A549 (cell line): ENCODE data around the gene WDHD1.

Experiments used
- ESRRA ChIP-seq: fragments of 150-350 bp; IDR thresholded peaks from 2 replicates; pipeline ENCODE4 v1.6.1; 2014; ENCODE audit warnings: mild to moderate bottlenecking, low read length, borderline replicate concordance
- POLR2A ChIP-seq: IDR thresholded peaks from 2 replicates; pipeline ENCODE4 v1.6.1; 2012; ENCODE audit warnings: mild to moderate bottlenecking, low read length
- SMC3 ChIP-seq: fragments of >200 bp; sonication (Bioruptor Twin); formaldehyde crosslinking; IDR thresholded peaks from 3 replicates; pipeline ENCODE4 v1.6.1; 2018; ENCODE audit warnings: inconsistent platforms
- TF ChIP-seq, protein P1 (sequence below): fragments of 200-600 bp; sonication (generic); IDR thresholded peaks from 2 replicates; pipeline ENCODE4 v1.6.1; 2016; ENCODE audit warnings: antibody characterized with exemption, mild to moderate bottlenecking, moderate library complexity
- TF ChIP-seq, protein P2 (sequence below): fragments of >200 bp; sonication (Bioruptor Twin); formaldehyde crosslinking; IDR thresholded peaks from 3 replicates; pipeline ENCODE4 v1.5.1; 2016

DNA sequence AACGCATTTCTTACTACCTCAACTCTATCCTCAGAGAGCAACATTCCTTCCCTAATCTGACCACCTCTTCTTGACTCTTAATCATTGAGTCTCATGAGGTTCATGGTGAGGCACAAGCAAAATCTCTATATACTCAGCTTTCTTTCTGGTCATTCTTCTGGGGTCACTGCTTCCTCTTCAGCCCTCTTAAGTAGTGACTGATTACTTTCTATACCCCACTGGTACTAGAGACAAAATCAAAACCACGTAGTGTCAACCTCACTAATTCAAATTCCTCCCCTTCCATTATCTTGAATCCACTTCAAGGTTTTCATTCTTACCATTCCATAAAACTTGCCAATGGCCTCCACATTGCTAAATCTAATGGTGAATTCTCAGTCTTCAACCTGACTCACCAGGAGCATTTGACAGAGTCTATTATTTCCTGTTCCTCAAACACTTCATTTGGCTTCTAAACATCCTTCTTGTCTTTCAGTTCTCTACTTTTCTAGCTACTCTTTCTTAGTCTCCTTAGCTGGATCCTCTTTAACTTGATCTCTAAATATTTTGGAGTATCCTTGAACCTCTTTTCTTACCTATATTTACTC, 6.8 kb downstream of the WDHD1 start:
- TF ChIP-seq ESRRA: no peak
- TF ChIP-seq, protein P1, sequence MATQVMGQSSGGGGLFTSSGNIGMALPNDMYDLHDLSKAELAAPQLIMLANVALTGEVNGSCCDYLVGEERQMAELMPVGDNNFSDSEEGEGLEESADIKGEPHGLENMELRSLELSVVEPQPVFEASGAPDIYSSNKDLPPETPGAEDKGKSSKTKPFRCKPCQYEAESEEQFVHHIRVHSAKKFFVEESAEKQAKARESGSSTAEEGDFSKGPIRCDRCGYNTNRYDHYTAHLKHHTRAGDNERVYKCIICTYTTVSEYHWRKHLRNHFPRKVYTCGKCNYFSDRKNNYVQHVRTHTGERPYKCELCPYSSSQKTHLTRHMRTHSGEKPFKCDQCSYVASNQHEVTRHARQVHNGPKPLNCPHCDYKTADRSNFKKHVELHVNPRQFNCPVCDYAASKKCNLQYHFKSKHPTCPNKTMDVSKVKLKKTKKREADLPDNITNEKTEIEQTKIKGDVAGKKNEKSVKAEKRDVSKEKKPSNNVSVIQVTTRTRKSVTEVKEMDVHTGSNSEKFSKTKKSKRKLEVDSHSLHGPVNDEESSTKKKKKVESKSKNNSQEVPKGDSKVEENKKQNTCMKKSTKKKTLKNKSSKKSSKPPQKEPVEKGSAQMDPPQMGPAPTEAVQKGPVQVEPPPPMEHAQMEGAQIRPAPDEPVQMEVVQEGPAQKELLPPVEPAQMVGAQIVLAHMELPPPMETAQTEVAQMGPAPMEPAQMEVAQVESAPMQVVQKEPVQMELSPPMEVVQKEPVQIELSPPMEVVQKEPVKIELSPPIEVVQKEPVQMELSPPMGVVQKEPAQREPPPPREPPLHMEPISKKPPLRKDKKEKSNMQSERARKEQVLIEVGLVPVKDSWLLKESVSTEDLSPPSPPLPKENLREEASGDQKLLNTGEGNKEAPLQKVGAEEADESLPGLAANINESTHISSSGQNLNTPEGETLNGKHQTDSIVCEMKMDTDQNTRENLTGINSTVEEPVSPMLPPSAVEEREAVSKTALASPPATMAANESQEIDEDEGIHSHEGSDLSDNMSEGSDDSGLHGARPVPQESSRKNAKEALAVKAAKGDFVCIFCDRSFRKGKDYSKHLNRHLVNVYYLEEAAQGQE: no peak
- TF ChIP-seq, protein P2, sequence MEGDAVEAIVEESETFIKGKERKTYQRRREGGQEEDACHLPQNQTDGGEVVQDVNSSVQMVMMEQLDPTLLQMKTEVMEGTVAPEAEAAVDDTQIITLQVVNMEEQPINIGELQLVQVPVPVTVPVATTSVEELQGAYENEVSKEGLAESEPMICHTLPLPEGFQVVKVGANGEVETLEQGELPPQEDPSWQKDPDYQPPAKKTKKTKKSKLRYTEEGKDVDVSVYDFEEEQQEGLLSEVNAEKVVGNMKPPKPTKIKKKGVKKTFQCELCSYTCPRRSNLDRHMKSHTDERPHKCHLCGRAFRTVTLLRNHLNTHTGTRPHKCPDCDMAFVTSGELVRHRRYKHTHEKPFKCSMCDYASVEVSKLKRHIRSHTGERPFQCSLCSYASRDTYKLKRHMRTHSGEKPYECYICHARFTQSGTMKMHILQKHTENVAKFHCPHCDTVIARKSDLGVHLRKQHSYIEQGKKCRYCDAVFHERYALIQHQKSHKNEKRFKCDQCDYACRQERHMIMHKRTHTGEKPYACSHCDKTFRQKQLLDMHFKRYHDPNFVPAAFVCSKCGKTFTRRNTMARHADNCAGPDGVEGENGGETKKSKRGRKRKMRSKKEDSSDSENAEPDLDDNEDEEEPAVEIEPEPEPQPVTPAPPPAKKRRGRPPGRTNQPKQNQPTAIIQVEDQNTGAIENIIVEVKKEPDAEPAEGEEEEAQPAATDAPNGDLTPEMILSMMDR: no peak
- TF ChIP-seq POLR2A: no peak
- no peak for TF ChIP-seq SMC3
